Measurements from ENCODE around the gene HSF4.

HSF4 gene

GRCh38 chr16:67157106-67157748 is 7.3 kb upstream of the HSF4 start:
- H3K9me2 ChIP-seq (replicated peaks; ENCODE audit: control insufficient read depth, low read length) = no peaks in the 10 kb centered on the region
- peaks cover 31% of the 10 kb centered on the region for H3K4me1 ChIP-seq (ENCODE audit: control insufficient read depth, low read length)

GRCh38 chr16:67157892-67158635 is 6.5 kb upstream of the HSF4 start:
- peaks cover 25% of the 10 kb centered on the region for H3K27me3 ChIP-seq (ENCODE audit: control insufficient read depth, low read length)
- no peak overlapping the region for H3K27ac ChIP-seq (ENCODE audit: low read depth, low read length)
- H3K36me3 ChIP-seq (ENCODE audit: control insufficient read depth, low read length) = no peaks in the 10 kb centered on the region
- H3K9me3 ChIP-seq (ENCODE audit: control insufficient read depth, insufficient read depth, low read length) = no peaks in the 10 kb centered on the region
- peak overlapping the region; percentile 90 for H3K4me3 ChIP-seq (ENCODE audit: low read length)
- H3K4me1 ChIP-seq (ENCODE audit: control insufficient read depth, low read length) = peaks cover 36% of the 10 kb centered on the region
- H3K79me2 ChIP-seq (ENCODE audit: control insufficient read depth, low read length) = no peaks in the 10 kb centered on the region
- H3K4me2 ChIP-seq (ENCODE audit: low read length) = peak overlapping the region; percentile 93
- no peak for TF ChIP-seq EZH2phosphoT487 (IDR thresholded peaks at IDR 0.05; ENCODE audit: borderline replicate concordance, low read length)
- TF ChIP-seq CTCF (IDR thresholded peaks at IDR 0.05; ENCODE audit: low read depth, low read length, poor library complexity, severe bottlenecking) = no peak
- peaks cover 13% of the 10 kb centered on the region for H3F3A ChIP-seq (ENCODE audit: control insufficient read depth, insufficient read depth)
- peaks cover 13% of the 10 kb centered on the region; the same call in 1 of the 2 replicates for H4K20me1 ChIP-seq (ENCODE audit: control insufficient read depth, insufficient read depth, low read depth, low read length)
- H3K9me2 ChIP-seq (replicated peaks; ENCODE audit: control insufficient read depth, low read length) = no peaks in the 10 kb centered on the region

More at GRCh38 chr16:67157106-67157748, 7.3 kb upstream of the HSF4 start:
- TF ChIP-seq EZH2phosphoT487 (IDR thresholded peaks at IDR 0.05; ENCODE audit: borderline replicate concordance, low read length) (no peak), CTCF (IDR thresholded peaks at IDR 0.05; ENCODE audit: low read depth, low read length, poor library complexity, severe bottlenecking) (no peak)
- H3K4me3 ChIP-seq (ENCODE audit: low read length) = no peak overlapping the region
- H3K36me3 ChIP-seq (ENCODE audit: control insufficient read depth, low read length) = no peaks in the 10 kb centered on the region
- H3K79me2 ChIP-seq (ENCODE audit: control insufficient read depth, low read length) = no peaks in the 10 kb centered on the region
- H3K9me3 ChIP-seq (ENCODE audit: control insufficient read depth, insufficient read depth, low read length) = no peaks in the 10 kb centered on the region
- H3K4me2 ChIP-seq (ENCODE audit: low read length) = no peak overlapping the region
- peaks cover 16% of the 10 kb centered on the region for H3K27me3 ChIP-seq (ENCODE audit: control insufficient read depth, low read length)
- H4K20me1 ChIP-seq (ENCODE audit: control insufficient read depth, insufficient read depth, low read depth, low read length) = peaks cover 9% of the 10 kb centered on the region; the same call in 1 of the 2 replicates
- H3F3A ChIP-seq (ENCODE audit: control insufficient read depth, insufficient read depth) = peaks cover 13% of the 10 kb centered on the region
- H3K27ac ChIP-seq (ENCODE audit: low read depth, low read length) = no peak overlapping the region

- Histone ChIP-seq H3K9me3 (ENCODE audit: control insufficient read depth, insufficient read depth, low read length) (no peaks in the 10 kb centered on the region), H3K4me2 (ENCODE audit: low read length) (peak overlapping the region; percentile 93), H3K4me1 (ENCODE audit: control insufficient read depth, low read length) (peaks cover 44% of the 10 kb centered on the region), H3K79me2 (ENCODE audit: control insufficient read depth, low read length) (no peaks in the 10 kb centered on the region), H3K27ac (ENCODE audit: low read depth, low read length) (no peak overlapping the region), H4K20me1 (ENCODE audit: control insufficient read depth, insufficient read depth, low read depth, low read length) (peaks cover 13% of the 10 kb centered on the region; the same call in 1 of the 2 replicates), H3K9me2 (replicated peaks; ENCODE audit: control insufficient read depth, low read length) (no peaks in the 10 kb centered on the region), H3K27me3 (ENCODE audit: control insufficient read depth, low read length) (peaks cover 33% of the 10 kb centered on the region), H3K36me3 (ENCODE audit: control insufficient read depth, low read length) (no peaks in the 10 kb centered on the region), H3K4me3 (ENCODE audit: low read length) (peak overlapping the region; percentile 90), H3F3A (ENCODE audit: control insufficient read depth, insufficient read depth) (peaks cover 13% of the 10 kb centered on the region)
- TF ChIP-seq EZH2phosphoT487 (IDR thresholded peaks at IDR 0.05; ENCODE audit: borderline replicate concordance, low read length) (no peak), CTCF (IDR thresholded peaks at IDR 0.05; ENCODE audit: low read depth, low read length, poor library complexity, severe bottlenecking) (no peak)
These were observed 5.6 kb upstream of the HSF4 start for GRCh38 chr16:67158637-67159600.

Data from DOHH2 (cell line).